CD4-positive, alpha-beta T cell treated with Interleukin-4 for 4 hours (primary cell): ENCODE measurements around the gene EHBP1.
"Not testable (repeated sequence)": the region's sequence is repeated elsewhere in the genome, so short reads cannot be mapped to it uniquely, and the experiment has no call there.

ENCODE experiments used
- DNase-seq: peaks from one replicate; pipeline ENCODE4 v3.0.0-alpha.2; 2020

The EHBP1 gene

GRCh38 chr2:62736899-62737559 lies 31.5 kb downstream of the EHBP1 start:
- no peak for DNase-seq

- no peak for DNase-seq
Measured at GRCh38 chr2:62738981-62739936, 33.7 kb downstream of the EHBP1 start.

GRCh38 chr2:62740221-62740620 lies 34.7 kb downstream of the EHBP1 start:
- no peak for DNase-seq

GRCh38 chr2:62741127-62741526 lies 35.6 kb downstream of the EHBP1 start:
- no peak for DNase-seq

- no peak for DNase-seq
Measured at GRCh38 chr2:62741954-62742722, 36.6 kb downstream of the EHBP1 start.

GRCh38 chr2:62743506-62743905 lies 38.0 kb downstream of the EHBP1 start:
- DNase-seq: no peak

- no peak for DNase-seq
Measured at GRCh38 chr2:62744603-62745002, 39.1 kb downstream of the EHBP1 start.

GRCh38 chr2:62745891-62746481 lies 40.5 kb downstream of the EHBP1 start:
- no peak for DNase-seq

GRCh38 chr2:62747169-62747568 lies 41.7 kb downstream of the EHBP1 start:
- no peak for DNase-seq

- DNase-seq: no peak
Measured at GRCh38 chr2:62747876-62748275, 42.4 kb downstream of the EHBP1 start.

GRCh38 chr2:62749111-62749510 lies 43.6 kb downstream of the EHBP1 start:
- not testable (repeated sequence) for DNase-seq

GRCh38 chr2:62757029-62757428 lies 51.5 kb downstream of the EHBP1 start:
- DNase-seq: no peak

- DNase-seq: no peak
Measured at GRCh38 chr2:62760026-62760425, 54.5 kb downstream of the EHBP1 start.

GRCh38 chr2:62760555-62760954 lies 55.0 kb downstream of the EHBP1 start:
- DNase-seq: no peak

GRCh38 chr2:62765619-62766376 lies 60.3 kb downstream of the EHBP1 start:
- no peak for DNase-seq

GRCh38 chr2:62768615-62769014 lies 63.1 kb downstream of the EHBP1 start:
- DNase-seq: no peak

GRCh38 chr2:62770629-62771028 lies 65.1 kb downstream of the EHBP1 start:
- DNase-seq: no peak

- peak; percentile 48 for DNase-seq
Measured at GRCh38 chr2:62774555-62775366, 69.2 kb downstream of the EHBP1 start.

GRCh38 chr2:62775367-62775668 lies 69.8 kb downstream of the EHBP1 start:
- no peak for DNase-seq

- DNase-seq: no peak
Measured at GRCh38 chr2:62783679-62784078, 78.2 kb downstream of the EHBP1 start.

GRCh38 chr2:62784341-62784740 lies 78.8 kb downstream of the EHBP1 start:
- DNase-seq: no peak

- no peak for DNase-seq
Measured at GRCh38 chr2:62785216-62785615, 79.7 kb downstream of the EHBP1 start.
